HepG2 (cell line): ENCODE results near the gene TRPC3. TPM values are rescaled to one million over a fixed set of nuclear protein-coding genes. Genes with fewer than 3 reads are reported as not detected.
A peak's percentile ranks its signal among the peaks of the same experiment; 100 is the strongest.

ENCODE experiments used
- CREM ChIP-seq, 2 experiments: sonication (generic) in 1 of 2; formaldehyde crosslinking in 1 of 2; IDR thresholded peaks; 2 replicates each; pipeline versions ENCODE4 v1.4.0 to v1.6.1; 2016 to 2020; ENCODE audit warnings: antibody characterized with exemption in 1 of 2, mild to moderate bottlenecking in 1 of 2, missing genetic modification reagents in 1 of 2
- KIAA2018 ChIP-seq: sonication (generic); formaldehyde crosslinking; IDR thresholded peaks from 2 replicates; pipeline ENCODE4 v1.5.0; 2020; ENCODE audit warnings: mild to moderate bottlenecking, missing genetic modification reagents, borderline replicate concordance
- MTERF4 ChIP-seq: sonication (generic); formaldehyde crosslinking; IDR thresholded peaks from 2 replicates; pipeline ENCODE4 v1.8.0; 2023; ENCODE audit warnings: mild to moderate bottlenecking, missing genetic modification reagents
- NFYB ChIP-seq: sonication (generic); formaldehyde crosslinking; IDR thresholded peaks from 2 replicates; pipeline ENCODE4 v1.4.0; 2020; ENCODE audit warnings: missing genetic modification reagents
- NR2C2 ChIP-seq: sonication (generic); formaldehyde crosslinking; IDR thresholded peaks from 2 replicates; pipeline ENCODE4 v1.4.0; 2020; ENCODE audit warnings: missing genetic modification reagents, mild to moderate bottlenecking, moderate library complexity, borderline replicate concordance
- SPEN ChIP-seq: sonication (generic); formaldehyde crosslinking; IDR thresholded peaks from 2 replicates; pipeline ENCODE4 v1.5.1; 2020; ENCODE audit warnings: low read depth, mild to moderate bottlenecking, missing genetic modification reagents
- TARDBP ChIP-seq: sonication (generic); formaldehyde crosslinking; IDR thresholded peaks from 2 replicates; pipeline ENCODE4 v1.8.0; 2022; ENCODE audit warnings: mild to moderate bottlenecking, missing genetic modification reagents
- TFDP2 ChIP-seq: sonication (generic); formaldehyde crosslinking; IDR thresholded peaks from 2 replicates; pipeline ENCODE4 v1.4.0; 2020; ENCODE audit warnings: missing genetic modification reagents
- ZNF136 ChIP-seq: sonication (generic); formaldehyde crosslinking; IDR thresholded peaks from 2 replicates; pipeline ENCODE4 v1.8.1; 2022; ENCODE audit warnings: low read depth, mild to moderate bottlenecking, moderate library complexity, missing genetic modification reagents
- ZNF274 ChIP-seq: sonication (generic); formaldehyde crosslinking; IDR thresholded peaks from 2 replicates; pipeline ENCODE4 v1.5.1; 2020; ENCODE audit warnings: mild to moderate bottlenecking, missing genetic modification reagents
- ZNF431 ChIP-seq: sonication (generic); formaldehyde crosslinking; IDR thresholded peaks from 2 replicates; pipeline ENCODE4 v1.9.0; 2022; ENCODE audit warnings: missing genetic modification reagents, low read depth, mild to moderate bottlenecking, borderline replicate concordance
- ZNF44 ChIP-seq: sonication (generic); formaldehyde crosslinking; IDR thresholded peaks from 2 replicates; pipeline ENCODE4 v1.5.1; 2020; ENCODE audit warnings: mild to moderate bottlenecking, missing genetic modification reagents
- ZNF660 ChIP-seq: sonication (generic); formaldehyde crosslinking; IDR thresholded peaks from 2 replicates; pipeline ENCODE4 v1.5.1; 2020; ENCODE audit warnings: mild to moderate bottlenecking, low read depth, missing genetic modification reagents, borderline replicate concordance
- ZNF672 ChIP-seq: sonication (generic); formaldehyde crosslinking; IDR thresholded peaks from 2 replicates; pipeline ENCODE4 v1.8.1; 2022; ENCODE audit warnings: missing genetic modification reagents
- ZNF691 ChIP-seq: sonication (generic); formaldehyde crosslinking; IDR thresholded peaks from 2 replicates; pipeline ENCODE4 v1.4.0; 2020; ENCODE audit warnings: missing genetic modification reagents, low read depth, mild to moderate bottlenecking, borderline replicate concordance
- ZNF75D ChIP-seq: sonication (generic); formaldehyde crosslinking; IDR thresholded peaks from 2 replicates; pipeline ENCODE4 v1.8.1; 2023; ENCODE audit warnings: missing genetic modification reagents, mild to moderate bottlenecking, borderline replicate concordance
- polyA plus RNA-seq, 8 experiments: library from polyadenylated mRNA; depleted of rRNA in 3 of 8; stranded (reverse) in 7 of 8; unstranded in 1 of 8; fragments of >200 nt; fragmentation: Illumina TruSeq in 4 of 8; extraction: Trizol in 4 of 8; gene quantifications; 2 replicates each; pipeline versions ENCODE4 v1.2.1 to v1.2.3, GENCODE V29; 2011 to 2016; ENCODE audit warnings: low read depth in 4 of 8, missing spikeins in 1 of 8, mixed read lengths in 1 of 8; ENCODE audit not compliant: insufficient read depth in 1 of 8
- total RNA-seq, 5 experiments: library from RNA; depleted of rRNA; stranded (reverse); fragments of >200 nt; fragmentation: Illumina TruSeq; extraction: Trizol; gene quantifications; 2 replicates each; pipeline ENCODE4 v1.2.3, GENCODE V29; 2016; ENCODE audit warnings: low read depth in 1 of 5

Gene TRPC3
- total and polyA plus RNA-seq, 2 of the 13 experiments (the other 11 are each of a cell fraction or from before 2014, with no cell fraction given): not detected

GRCh38 chr4:121869841-121870822 lies 81.7 kb downstream of the TRPC3 start, which contains the start of gene BBS7 (continued):
- TF ChIP-seq KIAA2018 (no peak), TARDBP (peak; percentile 45; the same call in 1 of the 2 replicates), ZNF431 (CRISPR knock-in tag) (peak; percentile 44; the same call in 1 of the 2 replicates), ZNF660 (CRISPR knock-in tag) (no peak), MTERF4 (peak; percentile 83), ZNF136 (CRISPR knock-in tag) (no peak), NR2C2 (CRISPR knock-in tag) (peak; percentile 44; the same call in 1 of the 2 replicates), SPEN (peak; percentile 62; the same call in 1 of the 2 replicates), ZNF672 (no peak), ZNF44 (CRISPR knock-in tag) (0 out of 2 replicates have a peak, but pooled peaks have one; percentile 41), CREM (IDR thresholded peaks at IDR 0.05) (peak; percentile 81), CREM (CRISPR knock-in tag; IDR thresholded peaks at IDR 0.05) (no peak), ZNF75D (CRISPR knock-in tag) (no peak), NFYB (CRISPR knock-in tag) (peak; percentile 68), ZNF691 (no peak; the same call in 1 of the 2 replicates), TFDP2 (CRISPR knock-in tag) (peak; percentile 55), ZNF274 (peak; percentile 58; the same call in 1 of the 2 replicates)
